Keratinocyte (primary cell): ENCODE results near the gene NOS1.
"Not testable (repeated sequence)": the region's sequence is repeated elsewhere in the genome, so short reads cannot be mapped to it uniquely, and the experiment has no call there.

ENCODE experiments used
- CTCF ChIP-seq, 3 experiments: IDR thresholded peaks in 1 of 3; conservative IDR thresholded peaks in 1 of 3; optimal IDR thresholded peaks in 1 of 3; 2 replicates in 2 of 3; 3 replicates in 1 of 3; pipeline versions ENCODE3 to v1.5.1; 2011; ENCODE audit warnings: low read length in 3 of 3, mild to moderate bottlenecking in 3 of 3, moderate library complexity in 2 of 3, control low read depth in 1 of 3, inconsistent platforms in 1 of 3; ENCODE audit not compliant: insufficient read depth in 2 of 3; ENCODE audit errors: extremely low read depth in 1 of 3
- EZH2 ChIP-seq: IDR thresholded peaks from one replicate; pipeline ENCODE4 v1.6.1; 2012; ENCODE audit warnings: inconsistent platforms, mild to moderate bottlenecking, low read length, moderate library complexity

DNA sequence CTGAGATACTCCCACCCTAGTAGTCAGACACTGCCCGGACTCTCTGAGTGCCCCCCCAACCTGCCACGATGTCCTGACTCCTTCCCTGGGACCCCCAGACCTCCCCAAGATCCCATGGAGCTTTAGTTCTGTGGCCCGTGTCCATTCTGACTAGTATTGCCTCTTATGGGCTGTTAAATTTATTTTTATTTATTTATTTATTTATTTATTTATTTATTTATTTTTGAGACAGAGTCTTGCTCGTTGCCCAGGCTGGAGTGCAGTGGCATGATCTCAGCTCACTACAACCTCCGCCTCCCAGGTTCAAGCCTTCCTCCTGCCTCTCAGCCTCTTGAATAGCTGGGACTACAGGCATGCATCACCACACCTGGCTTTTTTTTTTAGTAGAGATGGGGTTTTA is 140.5 kb downstream of the NOS1 start:
- not testable (repeated sequence) for TF ChIP-seq CTCF (optimal IDR thresholded peaks at IDR 0.05 in 1 of 3, IDR thresholded peaks at IDR 0.05 in 1 of 3, conservative IDR thresholded peaks at IDR 0.05 in 1 of 3; ENCODE audit: extremely low read depth in 1 of 3, insufficient read depth in 2 of 3, low read length in 3 of 3); EZH2
